Neutrophil (primary cell): Measurements from ENCODE around the gene ATP6V1G1.
"Not testable (repeated sequence)": the region's sequence is repeated elsewhere in the genome, so short reads cannot be mapped to it uniquely, and the experiment has no call there.

ENCODE experiments used
- H3K27ac ChIP-seq: fragments of 200-600 bp; sonication (generic); 2 replicates; pipeline ENCODE4 v1.5.1; 2016; ENCODE audit warnings: mild to moderate bottlenecking, moderate library complexity
- H3K27me3 ChIP-seq: fragments of 200-600 bp; sonication (generic); 2 replicates; pipeline ENCODE4 v1.6.0; 2016; ENCODE audit warnings: mild to moderate bottlenecking
- H3K36me3 ChIP-seq: fragments of 200-600 bp; sonication (generic); 2 replicates; pipeline ENCODE4 v1.5.1; 2017
- H3K4me1 ChIP-seq, 2 experiments: fragments of 200-600 bp in 1 of 2; sonication (generic) in 1 of 2; 1 replicate in 1 of 2; 2 replicates in 1 of 2; pipeline versions ENCODE4 v1.5.1 to v1.6.1; 2013 to 2016; ENCODE audit warnings: low read depth in 1 of 2, low read length in 1 of 2, mild to moderate bottlenecking in 1 of 2, moderate library complexity in 1 of 2; ENCODE audit not compliant: control insufficient read depth in 1 of 2, insufficient read depth in 1 of 2
- H3K4me3 ChIP-seq, 2 experiments: fragments of 200-600 bp in 1 of 2; sonication (generic) in 1 of 2; 1 replicate in 1 of 2; 2 replicates in 1 of 2; pipeline ENCODE4 v1.5.1; 2013 to 2016; ENCODE audit warnings: low read depth in 1 of 2, low read length in 1 of 2, mild to moderate bottlenecking in 1 of 2, moderate library complexity in 1 of 2
- H3K9me3 ChIP-seq: fragments of 200-600 bp; sonication (generic); 2 replicates; pipeline ENCODE4 v1.5.1; 2016
- TF ChIP-seq, protein P1 (sequence below): fragments of 200-600 bp; sonication (generic); IDR thresholded peaks from 2 replicates; pipeline ENCODE4 v1.5.1; 2016; ENCODE audit warnings: antibody characterized with exemption

The ATP6V1G1 gene

GRCh38 chr9:114570742-114571141 lies 16.8 kb upstream of the ATP6V1G1 start:
- no peak overlapping the region for H3K4me3 ChIP-seq
- no peaks in the 10 kb centered on the region for H3K27me3 ChIP-seq
- H3K9me3 ChIP-seq, result no peaks in the 10 kb centered on the region
- H3K4me1 ChIP-seq, result peaks cover 9 to 11% of the 10 kb centered on the region in 2 experiments
- no peak overlapping the region for H3K27ac ChIP-seq
- TF ChIP-seq, protein P1, sequence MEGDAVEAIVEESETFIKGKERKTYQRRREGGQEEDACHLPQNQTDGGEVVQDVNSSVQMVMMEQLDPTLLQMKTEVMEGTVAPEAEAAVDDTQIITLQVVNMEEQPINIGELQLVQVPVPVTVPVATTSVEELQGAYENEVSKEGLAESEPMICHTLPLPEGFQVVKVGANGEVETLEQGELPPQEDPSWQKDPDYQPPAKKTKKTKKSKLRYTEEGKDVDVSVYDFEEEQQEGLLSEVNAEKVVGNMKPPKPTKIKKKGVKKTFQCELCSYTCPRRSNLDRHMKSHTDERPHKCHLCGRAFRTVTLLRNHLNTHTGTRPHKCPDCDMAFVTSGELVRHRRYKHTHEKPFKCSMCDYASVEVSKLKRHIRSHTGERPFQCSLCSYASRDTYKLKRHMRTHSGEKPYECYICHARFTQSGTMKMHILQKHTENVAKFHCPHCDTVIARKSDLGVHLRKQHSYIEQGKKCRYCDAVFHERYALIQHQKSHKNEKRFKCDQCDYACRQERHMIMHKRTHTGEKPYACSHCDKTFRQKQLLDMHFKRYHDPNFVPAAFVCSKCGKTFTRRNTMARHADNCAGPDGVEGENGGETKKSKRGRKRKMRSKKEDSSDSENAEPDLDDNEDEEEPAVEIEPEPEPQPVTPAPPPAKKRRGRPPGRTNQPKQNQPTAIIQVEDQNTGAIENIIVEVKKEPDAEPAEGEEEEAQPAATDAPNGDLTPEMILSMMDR, result no peak
- no peaks in the 10 kb centered on the region for H3K36me3 ChIP-seq

GRCh38 chr9:114571391-114571790 lies 16.2 kb upstream of the ATP6V1G1 start:
- no peak overlapping the region for H3K27ac ChIP-seq
- TF ChIP-seq, protein P1, result no peak
- H3K4me3 ChIP-seq, result no peak overlapping the region
- no peaks in the 10 kb centered on the region for H3K36me3 ChIP-seq
- no peaks in the 10 kb centered on the region for H3K9me3 ChIP-seq
- no peaks in the 10 kb centered on the region for H3K27me3 ChIP-seq
- H3K4me1 ChIP-seq, result peaks cover 9 to 11% of the 10 kb centered on the region in 2 experiments

GRCh38 chr9:114572199-114572598 lies 15.4 kb upstream of the ATP6V1G1 start:
- no peaks in the 10 kb centered on the region for H3K9me3 ChIP-seq
- no peak overlapping the region for H3K4me3 ChIP-seq
- no peaks in the 10 kb centered on the region for H3K27me3 ChIP-seq
- peaks cover 9 to 11% of the 10 kb centered on the region in 2 experiments for H3K4me1 ChIP-seq
- no peaks in the 10 kb centered on the region for H3K36me3 ChIP-seq
- no peak overlapping the region for H3K27ac ChIP-seq
- TF ChIP-seq, protein P1, result no peak

DNA sequence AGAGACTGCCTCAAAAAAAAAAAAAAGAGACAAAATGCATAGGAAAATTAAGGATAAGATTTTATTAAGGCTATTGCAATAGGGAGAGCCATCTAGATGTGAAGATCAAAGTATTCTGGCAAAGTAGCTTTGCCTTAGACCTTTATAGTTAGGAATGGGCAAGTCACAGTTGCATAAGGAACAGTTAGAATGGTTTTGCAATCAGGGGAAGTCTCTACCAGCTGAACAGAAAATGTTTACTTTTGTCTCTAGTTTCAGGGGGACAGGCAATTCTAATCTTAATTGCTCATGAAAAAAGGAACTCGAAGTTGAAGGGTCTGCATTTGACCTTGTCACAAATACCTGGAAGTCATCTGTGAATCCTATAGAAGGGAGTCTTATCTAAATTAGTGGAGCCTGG lies 13.1 kb upstream of the ATP6V1G1 start:
- Histone ChIP-seq H3K27ac (peak overlapping the region; percentile 36), H3K4me3 (no peak overlapping the region), H3K9me3 (no peaks in the 10 kb centered on the region), H3K36me3 (no peaks in the 10 kb centered on the region), H3K4me1 (peaks cover 9 to 11% of the 10 kb centered on the region in 2 experiments), H3K27me3 (no peaks in the 10 kb centered on the region)
- TF ChIP-seq, protein P1, result no peak

DNA sequence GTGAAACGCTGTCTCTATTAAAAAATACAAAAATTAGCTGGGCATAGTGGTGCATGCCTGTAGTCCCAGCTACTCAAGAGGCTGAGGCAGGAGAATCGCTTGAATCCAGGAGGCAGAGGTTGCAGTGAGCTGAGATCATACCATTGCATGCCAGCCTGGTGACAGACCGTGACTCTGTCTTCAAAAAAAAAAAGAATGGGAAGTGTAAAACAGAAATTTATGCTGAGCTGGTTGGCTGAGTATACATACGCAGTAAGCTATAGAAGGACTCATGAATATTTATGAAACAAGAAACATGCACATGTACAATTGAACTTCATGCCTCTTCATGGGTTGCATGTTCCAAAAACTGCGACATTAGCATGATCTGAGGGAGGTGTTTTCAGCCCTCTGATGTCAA lies 10.8 kb upstream of the ATP6V1G1 start:
- not testable (repeated sequence) for H3K27me3 ChIP-seq, H3K36me3 ChIP-seq, H3K27ac ChIP-seq, H3K9me3 ChIP-seq, H3K4me3 ChIP-seq
- peaks cover 9 to 11% of the 10 kb centered on the region in 2 experiments for H3K4me1 ChIP-seq

- H3K9me3 ChIP-seq, H3K27me3 ChIP-seq: not testable (repeated sequence)
- peaks cover 9 to 11% of the 10 kb centered on the region in 2 experiments for H3K4me1 ChIP-seq
These were observed 9.4 kb upstream of the ATP6V1G1 start for GRCh38 chr9:114578134-114578533.

More at GRCh38 chr9:114578134-114578533, 9.4 kb upstream of the ATP6V1G1 start:
- H3K4me3 ChIP-seq, H3K27ac ChIP-seq, H3K36me3 ChIP-seq: not testable (repeated sequence)
